CD4-positive, alpha-beta T cell treated with Interleukin-6 for 4 hours (primary cell): ENCODE results near the gene NOC3L.
"Not testable (repeated sequence)": the region's sequence is repeated elsewhere in the genome, so short reads cannot be mapped to it uniquely, and the experiment has no call there.

Source experiments
- DNase-seq: peaks from one replicate; pipeline ENCODE4 v3.0.0-alpha.2; 2020; ENCODE audit warnings: mixed read lengths

The NOC3L gene, protein sequence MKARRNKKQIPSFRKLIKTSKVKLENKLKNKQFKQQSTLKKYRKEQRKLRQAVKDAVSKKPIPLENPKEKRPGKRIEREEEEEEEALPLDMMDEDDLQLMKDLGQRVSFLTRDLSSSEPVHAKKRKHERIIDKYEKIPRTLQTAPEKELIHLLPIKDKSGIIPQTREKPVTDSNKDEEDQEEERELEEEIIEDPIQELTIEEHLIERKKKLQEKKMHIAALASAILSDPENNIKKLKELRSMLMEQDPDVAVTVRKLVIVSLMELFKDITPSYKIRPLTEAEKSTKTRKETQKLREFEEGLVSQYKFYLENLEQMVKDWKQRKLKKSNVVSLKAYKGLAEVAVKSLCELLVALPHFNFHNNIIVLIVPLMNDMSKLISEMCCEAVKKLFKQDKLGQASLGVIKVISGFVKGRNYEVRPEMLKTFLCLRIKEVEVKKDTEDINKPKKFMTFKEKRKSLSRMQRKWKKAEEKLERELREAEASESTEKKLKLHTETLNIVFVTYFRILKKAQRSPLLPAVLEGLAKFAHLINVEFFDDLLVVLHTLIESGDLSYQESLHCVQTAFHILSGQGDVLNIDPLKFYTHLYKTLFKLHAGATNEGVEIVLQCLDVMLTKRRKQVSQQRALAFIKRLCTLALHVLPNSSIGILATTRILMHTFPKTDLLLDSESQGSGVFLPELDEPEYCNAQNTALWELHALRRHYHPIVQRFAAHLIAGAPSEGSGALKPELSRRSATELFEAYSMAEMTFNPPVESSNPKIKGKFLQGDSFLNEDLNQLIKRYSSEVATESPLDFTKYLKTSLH

DNA sequence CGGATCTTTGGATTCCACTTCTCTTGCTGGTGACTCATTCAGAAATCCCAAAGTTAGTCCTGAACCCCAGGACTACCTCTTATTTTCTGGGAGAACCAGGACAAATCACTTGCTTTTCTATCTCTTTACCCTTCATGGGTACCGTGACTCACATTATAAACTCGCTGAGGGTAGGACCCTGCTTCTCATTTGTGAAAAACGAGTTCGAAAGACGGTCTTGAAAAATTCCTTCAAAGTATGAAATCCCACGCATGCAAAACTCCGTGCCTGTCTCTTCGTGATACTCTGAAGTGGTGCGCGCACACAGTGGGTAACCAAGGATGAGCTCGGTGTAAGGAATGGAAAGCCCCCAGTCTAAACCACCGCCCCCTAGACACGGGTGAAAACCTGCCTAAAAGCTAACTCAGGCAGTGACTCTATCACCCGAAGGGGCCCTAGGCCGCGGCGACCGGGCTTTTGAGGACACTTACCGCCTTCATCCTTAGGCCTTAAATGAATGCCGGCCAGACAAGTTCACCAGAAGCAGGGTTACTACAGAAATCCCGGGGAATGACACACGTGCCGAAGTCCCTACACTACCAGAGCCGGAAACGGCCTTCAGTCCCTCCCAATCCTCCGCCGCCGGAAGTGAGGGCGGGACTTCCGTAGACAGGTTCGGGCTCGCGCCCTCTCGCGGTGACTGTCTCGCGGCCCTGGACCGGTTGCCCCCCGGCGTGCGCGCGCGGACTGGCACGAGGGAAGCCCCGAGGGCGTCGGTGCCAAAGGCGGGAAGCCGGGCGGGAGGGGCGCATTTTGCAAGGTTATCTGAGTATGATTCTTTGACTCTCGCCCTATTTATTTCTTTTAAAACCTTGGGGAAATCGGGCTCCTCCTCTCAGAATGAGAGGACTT is at the start of gene NOC3L:
Gene NOC3L, minus strand, starts transcription at position 580 of the 891 bp plus-strand sequence. Its CDS starts 101 bp downstream, at position 479.
- peak; percentile 93 for DNase-seq

DNA sequence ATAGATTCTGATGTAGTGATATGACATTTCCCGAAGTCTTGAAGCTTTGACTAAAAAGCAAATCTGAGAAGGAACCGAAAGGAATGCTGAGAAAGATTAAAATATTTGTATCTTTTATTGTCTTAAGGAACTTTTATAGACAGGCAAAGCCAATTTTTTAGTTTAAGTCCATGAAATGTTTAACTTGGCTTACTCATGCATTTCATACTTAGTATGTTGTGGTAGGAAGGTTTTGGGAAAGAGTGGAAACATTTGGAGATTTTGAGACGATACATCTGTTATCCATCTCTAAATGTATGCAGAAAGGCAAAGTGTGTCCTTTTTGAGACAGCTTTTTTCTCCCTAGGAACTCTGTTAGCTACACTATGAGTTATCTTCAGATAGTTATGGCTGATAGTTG is 49.7 kb upstream of the NOC3L start:
- no peak for DNase-seq

DNA sequence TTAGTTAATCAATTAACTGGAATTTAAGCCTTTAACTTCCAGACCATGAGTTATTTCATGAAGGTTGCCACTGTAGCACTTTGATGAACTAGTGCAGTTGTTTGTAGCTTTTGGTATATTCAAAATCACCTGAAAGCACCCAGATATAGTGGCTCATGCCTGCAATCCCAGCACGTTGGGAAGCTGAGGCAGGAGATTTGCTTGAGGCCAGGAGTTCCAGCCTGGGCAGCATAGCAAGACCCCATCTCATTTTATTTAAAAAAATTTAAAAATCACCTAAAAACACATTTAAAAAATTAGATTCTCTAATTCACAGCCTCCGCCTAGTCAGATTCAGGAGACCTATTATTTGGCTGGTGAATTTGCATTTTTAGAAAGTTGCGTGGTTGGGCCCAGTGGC is 48.6 kb upstream of the NOC3L start:
- no peak for DNase-seq

DNA sequence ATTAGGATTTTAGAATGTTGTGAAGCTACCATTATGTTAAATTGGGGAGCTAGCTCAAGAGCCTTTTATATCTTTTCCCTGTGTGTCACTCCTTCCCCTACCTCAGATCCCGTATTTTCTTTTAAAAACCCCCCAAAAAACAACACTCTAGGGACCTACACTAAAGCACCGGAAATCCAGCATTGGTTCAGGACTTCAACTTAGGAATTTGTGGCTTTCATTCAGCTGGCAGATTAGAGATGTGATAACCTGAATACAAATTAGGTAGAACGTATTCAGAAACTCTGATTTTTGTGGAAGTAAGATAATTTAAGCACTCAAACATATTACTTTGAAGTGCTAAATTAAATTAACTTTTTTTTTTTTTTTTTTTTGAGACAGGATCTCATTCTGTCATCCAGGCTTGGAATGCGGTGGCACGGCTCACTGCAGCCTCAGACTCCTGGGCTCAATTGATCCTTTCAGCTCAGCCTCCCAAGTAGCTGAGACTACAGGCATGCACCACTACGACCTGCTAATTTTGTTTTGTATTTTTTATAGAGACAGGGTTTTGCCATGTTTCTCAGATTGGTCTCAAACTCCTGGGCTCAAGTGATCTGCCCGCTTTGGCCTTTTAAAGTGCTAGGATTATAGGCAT is 46.4 kb upstream of the NOC3L start:
- no peak for DNase-seq

DNA sequence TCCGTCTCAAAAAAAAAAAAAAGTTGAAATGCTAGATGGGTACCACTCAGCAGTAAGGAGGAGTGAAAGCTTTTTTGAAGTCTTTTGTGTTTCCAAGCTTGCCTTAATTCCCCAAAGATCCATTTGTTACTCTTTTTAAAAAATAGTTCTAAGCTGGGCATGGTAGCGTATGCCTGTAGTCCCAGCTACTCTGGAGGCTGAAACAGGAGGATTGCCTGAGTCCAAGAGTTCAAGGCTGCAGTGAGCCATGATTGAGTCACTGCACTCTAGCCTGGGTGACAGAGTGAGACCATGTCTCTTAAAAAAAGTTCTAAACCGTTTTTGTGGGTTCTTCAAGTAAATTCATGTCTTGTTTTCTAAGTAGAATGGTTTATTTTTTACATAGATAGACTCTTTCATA is 44.9 kb upstream of the NOC3L start:
- no peak for DNase-seq

DNA sequence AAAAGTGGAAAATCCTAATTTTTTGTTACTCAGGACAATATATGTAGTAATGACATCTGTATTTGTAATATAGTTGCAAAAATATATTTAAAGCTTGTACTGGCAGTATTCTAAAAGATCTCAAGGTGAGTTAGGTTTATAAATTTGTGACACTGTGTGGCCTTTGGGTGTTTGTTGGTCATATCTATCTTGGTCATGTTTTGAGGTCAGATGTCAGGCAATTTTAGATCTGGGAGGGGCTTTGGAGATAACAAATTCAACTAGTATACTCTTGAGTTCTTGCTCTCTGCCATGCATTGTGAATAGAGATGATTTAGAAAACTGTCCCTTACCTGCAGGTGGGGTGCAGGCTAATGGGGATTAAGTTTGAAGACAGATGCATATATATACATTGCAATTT is 42.7 kb upstream of the NOC3L start:
- no peak for DNase-seq

DNA sequence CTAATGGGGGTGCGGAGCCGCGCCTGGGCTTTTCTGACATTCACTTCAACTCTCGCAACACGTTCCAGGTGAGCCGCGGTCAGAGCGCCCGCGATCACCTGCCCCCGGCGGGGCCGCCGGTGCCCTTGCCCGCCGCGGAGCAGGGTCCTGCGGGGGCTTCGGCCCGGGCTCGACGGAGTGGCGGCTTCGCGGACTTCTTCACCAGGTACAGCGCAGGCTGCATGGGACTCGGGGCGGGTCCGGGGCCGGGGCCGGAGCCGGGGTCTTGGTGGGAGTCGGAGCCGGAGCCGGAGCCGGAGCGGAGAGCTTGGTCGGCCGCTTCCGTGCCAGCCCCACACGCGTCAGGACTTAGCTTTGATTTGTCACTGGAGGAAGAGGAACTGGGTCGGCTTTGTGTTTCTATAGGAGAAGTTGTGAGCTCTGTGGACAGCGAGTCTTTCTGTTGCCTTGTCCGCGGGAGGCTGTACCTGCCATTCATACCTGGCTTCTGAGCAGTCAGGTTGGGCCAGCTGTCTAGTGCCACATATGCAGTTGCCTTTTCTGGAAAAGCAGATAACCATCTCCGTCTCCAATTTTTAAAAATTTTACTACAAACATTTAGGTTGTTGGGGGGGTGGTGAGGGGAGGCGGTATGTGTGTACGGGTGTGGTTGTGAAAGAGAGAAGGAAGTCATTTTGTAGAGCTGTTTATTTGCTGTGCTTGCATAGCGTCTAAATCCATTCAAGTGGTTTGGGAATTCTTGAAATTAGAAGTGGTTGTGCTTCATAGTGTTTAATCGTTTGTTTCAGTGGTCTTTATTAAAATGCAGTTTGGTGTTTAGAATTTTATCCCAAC is 40.9 kb upstream of the NOC3L start:
- DNase-seq: peak; percentile 20

DNA sequence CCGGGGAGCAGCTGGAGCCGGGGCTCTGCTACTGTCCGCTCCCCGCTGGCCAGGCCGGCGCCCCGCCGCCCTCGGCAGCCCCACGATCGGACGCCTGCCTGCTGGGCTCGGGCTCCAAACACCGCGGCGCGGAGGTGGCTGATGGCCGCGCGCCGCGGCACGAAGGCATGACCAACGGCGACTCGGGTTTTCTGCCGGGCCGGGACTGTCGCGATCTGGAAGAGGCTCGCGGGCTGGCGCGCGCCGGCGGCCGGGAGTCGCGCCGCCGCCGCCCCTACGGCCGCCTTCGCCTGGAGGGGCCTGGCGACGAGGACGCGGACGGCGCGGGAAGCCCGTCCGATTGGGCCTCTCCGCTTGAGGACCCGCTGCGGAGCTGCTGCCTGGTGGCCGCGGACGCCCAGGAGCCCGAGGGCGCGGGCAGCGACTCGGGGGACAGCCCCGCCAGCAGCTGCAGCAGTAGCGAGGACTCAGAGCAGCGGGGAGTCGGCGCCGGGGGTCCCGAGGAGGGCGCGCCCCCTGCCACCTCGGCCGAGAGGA is 40.2 kb upstream of the NOC3L start:
- DNase-seq: no peak

DNA sequence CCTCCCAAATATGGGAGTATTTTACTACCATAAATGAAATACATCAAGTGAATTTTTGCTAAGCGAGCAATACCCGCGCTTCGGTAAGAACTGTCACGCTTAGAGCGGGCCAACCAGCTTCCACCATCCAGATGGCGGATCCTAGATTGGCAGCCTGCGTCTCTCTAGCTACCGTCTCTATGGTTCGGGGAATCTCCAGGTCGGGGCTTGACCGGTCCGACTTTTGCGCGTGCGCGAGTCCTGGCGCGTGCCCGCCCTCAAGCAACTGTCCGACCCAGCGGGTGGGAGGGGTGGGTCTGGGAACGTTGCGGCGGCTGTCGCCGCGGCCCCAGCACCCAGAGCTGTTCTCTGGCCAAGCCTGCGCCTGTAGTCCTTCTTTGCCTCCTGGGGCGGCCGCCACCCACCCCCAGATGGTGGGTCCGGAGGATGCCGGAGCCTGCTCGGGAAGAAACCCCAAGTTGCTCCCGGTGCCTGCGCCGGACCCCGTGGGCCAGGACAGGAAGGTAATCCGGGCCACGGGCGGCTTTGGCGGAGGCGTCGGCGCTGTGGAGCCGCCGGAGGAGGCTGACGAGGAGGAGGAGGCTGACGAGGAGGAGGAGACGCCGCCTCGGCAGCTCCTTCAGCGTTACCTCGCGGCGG is 39.6 kb upstream of the NOC3L start, which contains the start of gene TBC1D12:
Gene TBC1D12, plus strand, starts transcription at position 338 of the 639 bp plus-strand sequence. Its CDS starts 73 bp downstream, at position 411.
- DNase-seq: peak; percentile 3

DNA sequence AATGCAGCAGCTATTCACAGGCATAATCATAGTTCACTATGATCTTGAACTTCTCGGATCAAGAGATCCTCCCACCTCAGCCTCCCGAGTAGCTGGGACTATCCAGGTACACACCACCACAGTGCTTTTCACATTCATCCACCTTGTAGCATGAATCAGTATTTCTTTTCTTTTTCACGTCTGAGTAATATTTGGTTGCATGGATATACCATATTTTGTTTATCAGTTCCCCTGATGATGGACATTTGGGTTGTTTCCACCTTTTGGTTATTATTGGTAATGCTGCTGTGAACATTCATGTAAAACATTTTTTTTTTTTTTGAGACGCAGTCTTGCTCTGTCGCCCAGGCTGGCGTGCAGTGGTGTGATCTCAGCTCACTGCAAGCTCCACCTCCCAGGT is 36.0 kb upstream of the NOC3L start:
- DNase-seq: no peak

DNA sequence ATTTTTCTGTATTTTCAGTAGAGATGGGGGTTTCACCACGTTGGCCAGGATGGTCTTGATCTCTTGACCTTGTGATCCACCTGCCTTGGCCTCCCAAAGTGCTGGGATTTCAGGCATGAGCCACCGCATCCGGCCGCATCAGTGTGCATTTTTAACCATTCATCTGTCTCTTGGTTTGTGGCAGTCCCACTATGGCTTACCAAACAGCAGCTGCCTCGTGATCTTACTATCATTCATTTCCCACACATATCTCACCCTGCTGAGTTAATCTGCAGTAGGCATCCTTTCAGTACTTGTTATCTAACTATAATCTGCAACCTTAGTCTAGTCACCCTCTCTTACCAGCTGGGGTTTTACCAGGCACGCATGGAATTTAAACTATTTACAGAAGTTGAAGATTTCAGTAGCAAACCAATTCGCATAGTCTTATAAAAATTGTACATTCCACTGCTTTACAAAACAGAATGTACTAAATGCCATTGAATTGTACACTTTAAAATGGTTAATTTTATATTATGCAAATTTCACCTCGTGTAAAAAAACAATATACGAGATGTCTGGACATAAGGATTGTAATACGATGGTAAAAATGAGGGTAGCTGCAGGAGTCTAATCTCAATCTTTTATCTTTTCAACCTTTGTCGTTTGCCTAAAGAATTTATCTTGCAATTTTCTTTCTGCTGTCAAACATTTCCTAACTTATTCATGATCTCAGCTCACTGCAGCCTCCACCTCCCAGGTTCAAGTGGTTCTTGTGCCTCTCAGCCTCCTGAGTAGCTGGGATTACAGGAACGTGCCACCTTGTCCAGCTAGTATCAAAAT is 35.0 kb upstream of the NOC3L start:
- DNase-seq: no peak

DNA sequence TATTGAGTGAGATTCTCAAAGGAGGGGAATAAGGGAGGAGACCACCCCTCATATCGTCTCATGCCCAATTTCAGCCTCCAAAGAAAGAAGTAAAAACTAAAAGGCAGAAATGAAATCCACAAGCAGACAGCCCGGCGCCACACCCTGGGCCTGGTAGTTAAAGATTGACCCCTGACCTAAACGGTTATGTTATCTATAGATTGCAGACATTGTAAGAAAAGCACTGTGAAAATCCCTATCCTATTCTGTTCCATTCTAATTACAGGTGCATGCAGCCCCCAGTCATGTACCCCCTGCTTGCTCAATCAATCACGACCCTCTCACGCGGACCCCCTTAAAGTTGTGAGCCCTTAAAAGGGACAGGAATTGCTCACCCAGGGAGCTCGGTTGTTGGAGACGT is 29.4 kb upstream of the NOC3L start:
- DNase-seq: not testable (repeated sequence)

DNA sequence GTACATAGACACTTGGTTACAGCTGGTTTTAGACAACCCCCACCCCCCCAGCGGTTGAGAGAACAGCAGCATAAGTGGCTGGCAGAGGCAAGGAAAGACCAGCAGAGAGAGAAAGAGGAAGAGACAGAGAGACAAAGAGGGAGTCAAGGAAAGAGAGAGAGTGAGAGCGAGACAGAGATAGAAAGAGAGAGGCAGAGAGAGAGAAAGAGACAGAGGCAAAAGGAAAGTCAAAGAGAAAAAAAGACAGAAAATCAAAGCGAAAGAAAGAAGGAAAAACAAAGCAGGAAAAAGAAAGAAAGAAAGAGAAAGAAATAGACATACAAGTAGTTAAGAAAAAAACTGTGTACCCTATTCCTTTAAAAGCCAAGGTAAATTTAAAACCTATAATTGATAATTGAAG is 23.0 kb upstream of the NOC3L start:
- DNase-seq: not testable (repeated sequence)

DNA sequence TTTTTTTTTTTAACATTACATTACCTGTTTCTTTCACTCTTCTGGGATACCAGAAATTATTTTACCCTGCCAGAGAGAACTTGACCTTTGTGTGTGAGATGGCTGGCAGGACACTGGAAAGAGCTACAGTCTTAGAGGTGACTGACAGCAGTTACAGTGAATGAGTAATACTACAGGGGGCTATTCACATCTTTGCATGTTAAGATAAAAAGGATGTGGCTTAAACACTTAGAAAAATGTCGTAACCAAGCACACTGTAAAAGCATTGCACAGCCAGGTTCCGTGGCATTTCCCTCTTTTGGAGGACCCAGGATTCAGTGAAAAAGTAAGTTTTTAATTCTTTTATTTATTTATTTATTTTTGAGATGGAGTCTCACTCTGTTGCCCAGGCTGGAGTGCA is 20.8 kb upstream of the NOC3L start:
- DNase-seq: no peak

DNA sequence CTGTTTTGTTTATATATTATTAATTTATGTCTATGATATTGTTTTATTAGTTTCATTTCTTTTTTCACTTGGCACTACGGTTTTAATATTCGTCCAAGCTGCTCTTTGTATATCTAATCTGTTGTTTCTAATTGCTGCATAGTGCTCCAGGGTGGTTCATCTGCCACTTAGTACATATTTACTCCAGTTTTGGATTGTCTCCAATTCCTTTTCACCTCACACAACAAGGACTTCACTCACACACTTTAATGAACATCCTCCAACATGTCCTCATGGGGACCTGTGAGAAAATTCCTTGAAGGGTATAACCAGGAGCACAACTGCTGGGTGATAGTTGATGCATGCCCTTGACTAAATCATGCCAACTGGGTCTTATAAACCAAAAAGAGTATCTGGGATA is 14.1 kb upstream of the NOC3L start:
- DNase-seq: no peak

DNA sequence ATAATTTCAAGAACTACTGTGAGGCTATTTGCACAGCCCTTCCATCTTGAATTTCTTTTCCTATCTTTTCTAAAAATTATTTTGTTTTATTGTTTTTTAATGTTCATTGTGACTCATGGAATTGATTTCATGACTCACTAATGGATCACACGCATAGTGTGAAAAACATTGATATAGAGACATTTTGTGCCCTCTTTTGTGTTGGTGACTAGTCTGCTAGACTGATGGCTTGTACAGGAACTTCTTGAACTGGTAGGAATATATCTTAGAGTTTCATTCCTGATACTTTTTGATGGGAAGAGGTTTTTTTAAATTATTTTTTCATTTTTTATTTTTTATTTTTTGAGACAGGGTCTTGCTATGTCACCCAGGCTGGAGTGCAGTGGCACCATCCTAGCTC is 12.6 kb upstream of the NOC3L start:
- DNase-seq: no peak

DNA sequence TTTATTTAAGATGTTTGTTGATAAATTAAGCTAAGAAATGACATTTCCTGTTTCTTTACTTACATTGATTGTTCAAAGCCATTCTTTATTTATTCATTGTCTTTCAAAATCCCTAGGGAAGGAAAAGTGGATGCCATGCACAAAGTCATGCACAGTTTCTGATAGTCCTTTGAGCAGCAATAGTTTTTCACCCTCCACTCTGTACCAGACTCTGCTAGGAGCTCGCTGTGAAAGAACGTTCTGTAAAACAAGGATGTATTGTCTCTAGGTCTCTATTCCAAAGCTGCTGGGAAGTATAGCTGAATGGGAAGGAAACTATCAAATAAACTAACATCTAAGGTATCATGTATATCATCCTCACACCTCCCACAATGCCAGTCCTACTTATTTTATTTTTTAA is 7.8 kb upstream of the NOC3L start:
- DNase-seq: no peak

DNA sequence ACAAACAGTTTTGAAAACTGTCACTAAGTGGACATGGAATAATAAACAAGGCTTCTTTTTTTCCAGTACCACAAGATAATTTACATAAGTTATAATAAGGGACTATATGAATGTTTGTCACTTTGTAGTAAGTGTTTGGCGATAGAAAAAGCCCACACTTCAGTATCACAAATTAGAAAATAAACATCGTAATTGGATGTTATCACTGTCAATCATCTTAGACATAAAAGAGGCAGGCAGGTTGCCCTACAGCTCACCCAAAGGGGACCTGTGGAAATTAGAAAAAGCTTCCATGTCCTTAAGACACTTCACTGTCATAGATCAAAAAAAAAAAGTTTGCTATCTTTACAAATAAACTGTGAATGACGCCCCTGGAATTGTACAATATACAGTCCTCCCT is 3.6 kb upstream of the NOC3L start:
- DNase-seq: no peak

DNA sequence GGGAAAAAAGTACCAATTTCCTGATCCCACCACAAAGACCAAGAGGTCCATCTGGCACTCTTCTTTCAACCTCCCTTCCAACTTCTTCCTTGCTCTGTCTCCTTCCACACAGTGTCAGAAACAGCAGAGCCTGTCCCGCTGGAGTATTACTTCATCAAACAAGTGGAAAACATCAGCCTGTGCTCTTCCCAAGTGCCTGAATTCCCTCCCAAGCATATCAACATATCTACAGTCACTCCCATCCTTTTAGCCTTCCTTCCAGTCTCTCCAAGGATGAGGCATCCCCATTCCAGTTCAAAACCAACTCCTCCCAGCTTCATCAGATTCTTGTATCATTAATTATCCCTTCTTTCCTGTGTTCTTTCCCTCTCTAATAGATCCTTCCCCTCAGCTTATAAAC is 1.7 kb upstream of the NOC3L start:
- no peak for DNase-seq

DNA sequence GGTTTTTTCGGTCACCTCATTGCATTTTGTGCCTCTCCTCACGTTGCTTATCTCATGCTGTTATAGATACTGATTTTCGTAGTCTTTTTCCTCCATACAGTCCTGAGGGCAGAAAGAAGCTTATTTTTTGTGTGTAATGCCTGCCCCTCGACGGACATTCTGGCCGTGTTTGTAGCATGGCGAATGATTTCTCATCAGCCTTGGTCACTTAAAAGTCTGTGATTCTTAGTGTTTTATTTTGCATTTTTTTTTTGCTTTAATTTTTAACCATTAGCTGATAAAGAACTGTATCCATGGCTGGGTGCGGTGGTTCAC is 469 bp upstream of the NOC3L start:
- DNase-seq: no peak
